PC-3 (cell line): ENCODE data around the gene CRABP2. TPM values are rescaled to one million over a fixed set of nuclear protein-coding genes. Genes with fewer than 3 reads are reported as not detected.

ENCODE experiments used
- ATAC-seq: fragments of 200-7000 bp; cut with Tn5 transposase; 2 replicates; pipeline ENCODE4 v1.9.1; 2020; ENCODE audit warnings: mild to moderate bottlenecking, moderate library complexity
- BruUV-seq: library from RNA; stranded (reverse); fragments of 400-500 nt; replicated peaks from 2 replicates; lab custom pipeline; 2021; lab: Mats Ljungman, UMichigan
- CTCF ChIA-PET: fragments of 300-600 bp; sonication (Branson Sonifier 250); formaldehyde crosslinking; loops from one replicate; lab custom pipeline; 2022; ENCODE audit warnings: antibody characterized with exemption; lab: Charles Lee
- POLR2A ChIA-PET: fragments of 300-600 bp; sonication (Branson Sonifier 250); formaldehyde crosslinking; loops from one replicate; lab custom pipeline; 2022; ENCODE audit warnings: antibody characterized with exemption; ENCODE audit not compliant: unreplicated experiment; lab: Charles Lee
- DNase-seq: peaks from one replicate; pipeline ENCODE4 v3.0.0-alpha.2; 2015
- H2AFZ ChIP-seq: fragments of 300-600 bp; sonication (generic); 2 replicates; pipeline ENCODE4 v1.6.0; 2016; ENCODE audit warnings: antibody characterized with exemption, low read length
- H3F3A ChIP-seq: fragments of 300-600 bp; sonication (generic); one replicate; pipeline ENCODE4 v1.6.0; 2017; ENCODE audit warnings: antibody characterized with exemption, low read length, control low read depth, mild to moderate bottlenecking; ENCODE audit not compliant: unreplicated experiment
- H3K27ac ChIP-seq: fragments of 300-600 bp; sonication (generic); 2 replicates; pipeline ENCODE4 v1.5.1; 2016; ENCODE audit warnings: mild to moderate bottlenecking, low read length
- H3K27me3 ChIP-seq: fragments of 300-600 bp; sonication (generic); 2 replicates; pipeline ENCODE4 v1.6.1; 2016; ENCODE audit warnings: low read length, mixed read lengths
- H3K36me3 ChIP-seq: fragments of 300-600 bp; sonication (generic); 2 replicates; pipeline ENCODE4 v1.6.1; 2016; ENCODE audit warnings: low read depth, mixed run types, low read length, mixed read lengths
- H3K4me1 ChIP-seq: fragments of 300-600 bp; sonication (generic); 2 replicates; pipeline ENCODE4 v1.5.1; 2016; ENCODE audit warnings: low read length; ENCODE audit not compliant: insufficient read depth
- H3K4me2 ChIP-seq: fragments of 300-600 bp; sonication (generic); 2 replicates; pipeline ENCODE4 v1.6.0; 2016; ENCODE audit warnings: low read length
- H3K4me3 ChIP-seq: fragments of 300-600 bp; sonication (generic); 2 replicates; pipeline ENCODE4 v1.5.1; 2016; ENCODE audit warnings: mild to moderate bottlenecking, low read length, mixed read lengths
- H3K79me2 ChIP-seq: fragments of 300-600 bp; sonication (generic); 2 replicates; pipeline ENCODE4 v1.6.1; 2017; ENCODE audit warnings: low read length, mixed read lengths
- H3K9ac ChIP-seq: fragments of 300-600 bp; sonication (generic); 2 replicates; pipeline ENCODE4 v1.6.0; 2016; ENCODE audit warnings: mild to moderate bottlenecking, low read length
- H3K9me2 ChIP-seq: fragments of 300-600 bp; sonication (generic); replicated peaks from 2 replicates; pipeline ENCODE4 v1.6.1; 2016; ENCODE audit warnings: mixed run types, low read length, mixed read lengths
- H3K9me3 ChIP-seq: fragments of 300-600 bp; sonication (generic); 2 replicates; pipeline ENCODE4 v1.6.1; 2016; ENCODE audit warnings: low read length, mixed read lengths
- H4K20me1 ChIP-seq: fragments of 300-600 bp; sonication (generic); 2 replicates; pipeline ENCODE4 v1.6.1; 2016; ENCODE audit warnings: low read length, mixed read lengths
- EZH2 ChIP-seq: fragments of 300-600 bp; sonication (generic); IDR thresholded peaks from one replicate; pipeline ENCODE4 v1.6.1; 2017; ENCODE audit warnings: antibody characterized with exemption, mild to moderate bottlenecking, low read length; ENCODE audit not compliant: unreplicated experiment
- EZH2phosphoT487 ChIP-seq: fragments of 300-600 bp; sonication (generic); IDR thresholded peaks from 2 replicates; pipeline ENCODE4 v1.6.1; 2018; ENCODE audit warnings: mild to moderate bottlenecking, antibody characterized with exemption, low read length, borderline replicate concordance
- intact Hi-C: fragments of 100-400 bp; cut with micrococcal nuclease; formaldehyde crosslinking; loops from 2 replicates; pipeline ENCODE4 v1.9.0; 2023
- total RNA-seq: library from RNA; depleted of rRNA; stranded (reverse); fragments of >200 nt; gene quantifications from 2 replicates; pipeline ENCODE4 v1.2.3, GENCODE V29; 2014
- TF ChIP-seq, protein P1 (sequence below): fragments of 300-600 bp; sonication (generic); conservative IDR thresholded peaks from 2 replicates; pipeline ENCODE4 v1.5.1; 2017; ENCODE audit warnings: antibody characterized with exemption, low read depth, mild to moderate bottlenecking, low read length

The CRABP2 gene
- total RNA-seq, 1 experiment from 2014 or later: 120 TPM

DNA sequence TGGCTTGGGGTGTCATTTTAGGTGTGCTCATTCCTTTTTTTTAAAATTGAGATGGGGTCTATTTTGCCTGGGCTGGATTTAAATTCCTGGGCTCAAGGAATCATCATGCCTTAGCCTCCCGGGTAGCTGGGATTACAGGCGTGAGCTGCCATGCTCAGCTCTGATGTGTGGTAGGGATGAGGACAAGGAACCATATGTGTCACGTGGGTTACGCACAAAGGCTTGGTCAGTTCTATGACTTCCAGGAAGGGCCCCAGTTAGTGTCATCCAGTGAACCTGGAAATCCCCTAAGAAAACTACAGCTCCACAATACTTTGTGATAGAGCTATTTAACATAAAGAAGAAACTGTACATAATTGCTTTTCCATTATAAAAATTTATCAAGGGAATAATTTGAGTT, 16.2 kb upstream of the CRABP2 start:
- H3K4me2 ChIP-seq: no peak overlapping the region
- no peak overlapping the region for H3K27ac ChIP-seq
- no peaks in the 10 kb centered on the region for H3K9me2 ChIP-seq
- no peak overlapping the region for H3K4me3 ChIP-seq
- peaks cover 46% of the 10 kb centered on the region for H3K36me3 ChIP-seq
- BruUV-seq: no TSS peak
- peaks cover 35% of the 10 kb centered on the region for H4K20me1 ChIP-seq
- H3K4me1 ChIP-seq: peaks cover 15% of the 10 kb centered on the region
- H3K9ac ChIP-seq: no peak overlapping the region
- CTCF ChIA-PET: no interaction called here
- peaks cover 50% of the 10 kb centered on the region for H3K79me2 ChIP-seq
- H3F3A ChIP-seq: no peaks in the 10 kb centered on the region
- intact Hi-C loops: no loop called here
- no peaks in the 10 kb centered on the region for H3K9me3 ChIP-seq
- POLR2A ChIA-PET: interaction anchor here (0.6 kb wide), 1 partner anchor 15 kb away, joined by 3 read pairs; no protein-coding TSS in a partner anchor
- DNase-seq: no peak
- no peak for TF ChIP-seq EZH2
- TF ChIP-seq, protein P1, sequence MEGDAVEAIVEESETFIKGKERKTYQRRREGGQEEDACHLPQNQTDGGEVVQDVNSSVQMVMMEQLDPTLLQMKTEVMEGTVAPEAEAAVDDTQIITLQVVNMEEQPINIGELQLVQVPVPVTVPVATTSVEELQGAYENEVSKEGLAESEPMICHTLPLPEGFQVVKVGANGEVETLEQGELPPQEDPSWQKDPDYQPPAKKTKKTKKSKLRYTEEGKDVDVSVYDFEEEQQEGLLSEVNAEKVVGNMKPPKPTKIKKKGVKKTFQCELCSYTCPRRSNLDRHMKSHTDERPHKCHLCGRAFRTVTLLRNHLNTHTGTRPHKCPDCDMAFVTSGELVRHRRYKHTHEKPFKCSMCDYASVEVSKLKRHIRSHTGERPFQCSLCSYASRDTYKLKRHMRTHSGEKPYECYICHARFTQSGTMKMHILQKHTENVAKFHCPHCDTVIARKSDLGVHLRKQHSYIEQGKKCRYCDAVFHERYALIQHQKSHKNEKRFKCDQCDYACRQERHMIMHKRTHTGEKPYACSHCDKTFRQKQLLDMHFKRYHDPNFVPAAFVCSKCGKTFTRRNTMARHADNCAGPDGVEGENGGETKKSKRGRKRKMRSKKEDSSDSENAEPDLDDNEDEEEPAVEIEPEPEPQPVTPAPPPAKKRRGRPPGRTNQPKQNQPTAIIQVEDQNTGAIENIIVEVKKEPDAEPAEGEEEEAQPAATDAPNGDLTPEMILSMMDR: no peak
- H2AFZ ChIP-seq: no peak overlapping the region
- H3K27me3 ChIP-seq: no peaks in the 10 kb centered on the region
- no peak for ATAC-seq

DNA sequence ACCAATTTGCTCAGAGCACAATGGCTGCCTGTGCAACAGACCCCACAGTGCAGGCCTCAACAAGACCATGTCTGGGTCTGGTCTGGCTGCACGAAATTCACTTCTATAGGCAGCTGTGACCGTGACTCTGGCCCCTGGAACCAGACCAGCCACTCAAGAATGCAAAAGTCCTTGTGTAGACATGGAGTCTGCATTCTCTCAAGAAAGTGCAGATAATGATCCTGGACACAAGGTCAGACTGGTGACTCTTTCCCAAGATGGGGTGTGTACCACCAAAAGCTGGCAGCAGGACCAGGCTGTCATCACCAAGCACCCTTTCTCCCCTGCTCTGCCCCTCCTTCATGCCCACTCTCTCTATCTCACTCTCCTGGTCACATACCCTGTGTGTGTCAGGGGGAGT, 15.7 kb upstream of the CRABP2 start:
- BruUV-seq: no TSS peak
- no peak for ATAC-seq
- TF ChIP-seq EZH2 (no peak), EZH2phosphoT487 (no peak)
- TF ChIP-seq, protein P1: no peak
- no peak overlapping the region for H2AFZ ChIP-seq
- H3K4me1 ChIP-seq: peaks cover 15% of the 10 kb centered on the region
- no peaks in the 10 kb centered on the region for H3K9me3 ChIP-seq
- no peak overlapping the region for H3K27ac ChIP-seq
- ChIA-PET POLR2A (interaction anchor here (0.6 kb wide), 1 partner anchor 15 kb away, joined by 3 read pairs; no protein-coding TSS in a partner anchor), CTCF (no interaction called here)
- peaks cover 46% of the 10 kb centered on the region for H3K79me2 ChIP-seq
- DNase-seq: no peak
- H3K9me2 ChIP-seq: no peaks in the 10 kb centered on the region
- no peak overlapping the region for H3K4me3 ChIP-seq
- intact Hi-C loops: no loop called here
- H3K27me3 ChIP-seq: no peaks in the 10 kb centered on the region
- no peaks in the 10 kb centered on the region for H3F3A ChIP-seq
- peaks cover 46% of the 10 kb centered on the region for H3K36me3 ChIP-seq
- no peak overlapping the region for H3K9ac ChIP-seq
- peaks cover 31% of the 10 kb centered on the region for H4K20me1 ChIP-seq
- no peak overlapping the region for H3K4me2 ChIP-seq

DNA sequence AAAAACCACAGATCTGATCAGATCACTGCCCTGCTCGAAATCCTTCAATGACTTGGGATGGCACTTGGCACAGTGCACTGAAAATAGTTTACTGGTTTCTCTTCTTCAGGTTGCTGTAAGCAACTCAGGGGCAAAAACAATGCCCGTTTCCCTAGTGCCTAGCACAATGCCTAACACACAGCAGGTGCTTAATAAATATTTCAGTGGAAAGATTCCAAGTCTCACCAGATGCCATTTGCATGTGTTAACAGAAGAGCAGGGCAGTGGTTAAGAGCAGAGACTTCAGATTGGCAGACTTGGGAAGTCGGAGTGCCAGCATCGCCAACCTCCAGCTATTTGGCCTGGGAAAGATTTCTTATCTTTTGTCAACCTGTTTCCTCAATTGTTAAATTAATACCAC, 12.0 kb upstream of the CRABP2 start:
- H2AFZ ChIP-seq: no peak overlapping the region
- peaks cover 17% of the 10 kb centered on the region for H3K36me3 ChIP-seq
- H3K9me2 ChIP-seq: no peaks in the 10 kb centered on the region
- no peaks in the 10 kb centered on the region for H3K4me1 ChIP-seq
- no peak overlapping the region for H3K4me3 ChIP-seq
- H4K20me1 ChIP-seq: no peaks in the 10 kb centered on the region; the same call in 1 of the 2 replicates
- H3K79me2 ChIP-seq: peaks cover 10% of the 10 kb centered on the region; the same call in 1 of the 2 replicates
- no TSS peak for BruUV-seq
- TF ChIP-seq EZH2 (no peak), EZH2phosphoT487 (no peak)
- TF ChIP-seq, protein P1: no peak
- no peak for DNase-seq
- ChIA-PET CTCF (interaction anchor here (3.4 kb wide), 1 partner anchor 28 kb away, joined by 16 read pairs; no protein-coding TSS in a partner anchor), POLR2A (no interaction called here)
- no peaks in the 10 kb centered on the region for H3F3A ChIP-seq
- no peak for ATAC-seq
- no peak overlapping the region for H3K9ac ChIP-seq
- no peaks in the 10 kb centered on the region for H3K9me3 ChIP-seq
- H3K27me3 ChIP-seq: no peaks in the 10 kb centered on the region
- no peak overlapping the region for H3K4me2 ChIP-seq
- H3K27ac ChIP-seq: no peak overlapping the region
- intact Hi-C loops: no loop called here
